NCI-H146 (cell line): ENCODE measurements around the gene GPR179.

ENCODE experiments used
- DNase-seq: peaks from one replicate; lab custom pipeline; 2025; lab: John Stamatoyannopoulos, UW

Gene GPR179, protein sequence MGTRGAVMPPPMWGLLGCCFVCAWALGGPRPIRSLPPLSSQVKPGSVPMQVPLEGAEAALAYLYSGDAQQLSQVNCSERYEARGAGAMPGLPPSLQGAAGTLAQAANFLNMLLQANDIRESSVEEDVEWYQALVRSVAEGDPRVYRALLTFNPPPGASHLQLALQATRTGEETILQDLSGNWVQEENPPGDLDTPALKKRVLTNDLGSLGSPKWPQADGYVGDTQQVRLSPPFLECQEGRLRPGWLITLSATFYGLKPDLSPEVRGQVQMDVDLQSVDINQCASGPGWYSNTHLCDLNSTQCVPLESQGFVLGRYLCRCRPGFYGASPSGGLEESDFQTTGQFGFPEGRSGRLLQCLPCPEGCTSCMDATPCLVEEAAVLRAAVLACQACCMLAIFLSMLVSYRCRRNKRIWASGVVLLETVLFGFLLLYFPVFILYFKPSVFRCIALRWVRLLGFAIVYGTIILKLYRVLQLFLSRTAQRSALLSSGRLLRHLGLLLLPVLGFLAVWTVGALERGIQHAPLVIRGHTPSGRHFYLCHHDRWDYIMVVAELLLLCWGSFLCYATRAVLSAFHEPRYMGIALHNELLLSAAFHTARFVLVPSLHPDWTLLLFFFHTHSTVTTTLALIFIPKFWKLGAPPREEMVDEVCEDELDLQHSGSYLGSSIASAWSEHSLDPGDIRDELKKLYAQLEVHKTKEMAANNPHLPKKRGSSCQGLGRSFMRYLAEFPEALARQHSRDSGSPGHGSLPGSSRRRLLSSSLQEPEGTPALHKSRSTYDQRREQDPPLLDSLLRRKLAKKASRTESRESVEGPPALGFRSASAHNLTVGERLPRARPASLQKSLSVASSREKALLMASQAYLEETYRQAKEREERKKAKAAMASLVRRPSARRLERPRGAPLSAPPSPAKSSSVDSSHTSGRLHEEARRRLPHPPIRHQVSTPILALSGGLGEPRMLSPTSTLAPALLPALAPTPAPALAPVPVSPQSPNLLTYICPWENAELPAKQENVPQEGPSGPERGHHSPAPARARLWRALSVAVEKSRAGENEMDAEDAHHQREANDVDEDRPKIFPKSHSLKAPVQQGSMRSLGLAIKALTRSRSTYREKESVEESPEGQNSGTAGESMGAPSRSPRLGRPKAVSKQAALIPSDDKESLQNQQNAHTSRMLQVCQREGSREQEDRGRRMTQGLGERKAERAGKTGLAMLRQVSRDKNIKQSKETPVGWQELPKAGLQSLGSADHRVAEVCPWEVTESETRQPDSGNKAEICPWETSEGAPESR (N-terminal part only)

DNA sequence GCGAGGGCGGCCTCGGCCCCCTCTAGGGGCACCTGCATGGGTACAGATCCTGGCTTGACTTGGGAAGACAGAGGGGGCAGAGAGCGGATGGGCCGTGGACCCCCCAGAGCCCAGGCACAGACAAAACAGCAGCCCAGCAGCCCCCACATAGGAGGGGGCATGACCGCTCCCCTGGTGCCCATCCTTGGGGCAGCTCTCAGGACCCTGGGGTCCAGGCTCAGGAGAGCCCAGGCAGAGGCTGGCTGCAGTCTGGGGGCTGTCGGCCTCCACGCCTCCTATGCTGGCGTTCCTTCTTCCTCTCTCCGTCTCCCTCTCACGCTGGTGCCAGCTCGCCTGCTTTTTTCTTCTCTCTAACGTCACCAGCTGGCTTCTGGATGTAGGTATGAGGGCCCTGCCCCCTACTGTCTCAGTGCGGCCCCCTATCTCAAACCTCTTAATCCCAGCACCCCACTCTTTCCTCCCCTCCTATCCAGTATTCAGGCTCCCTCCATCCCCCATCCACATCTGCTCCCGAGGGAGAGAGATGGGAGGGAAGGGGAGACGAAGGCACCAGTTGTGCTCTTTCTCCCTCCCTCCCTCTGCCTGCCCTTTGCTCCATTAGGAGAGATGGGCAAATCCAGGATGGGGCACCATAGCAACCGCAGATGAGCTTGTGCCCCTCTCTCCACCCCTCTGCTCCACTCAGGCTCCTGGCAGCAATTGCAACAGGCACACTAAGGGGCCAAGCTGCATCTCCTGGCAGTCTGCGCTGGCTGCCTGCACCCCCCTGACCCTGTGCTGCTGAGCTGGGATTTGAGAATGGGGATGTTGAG lies at the start of gene GPR179:
TSS of gene GPR179 (minus strand) at position 349 of the 812 bp plus-strand sequence. CDS start at position 182, 167 bp downstream.
- DNase-seq = no peak

DNA sequence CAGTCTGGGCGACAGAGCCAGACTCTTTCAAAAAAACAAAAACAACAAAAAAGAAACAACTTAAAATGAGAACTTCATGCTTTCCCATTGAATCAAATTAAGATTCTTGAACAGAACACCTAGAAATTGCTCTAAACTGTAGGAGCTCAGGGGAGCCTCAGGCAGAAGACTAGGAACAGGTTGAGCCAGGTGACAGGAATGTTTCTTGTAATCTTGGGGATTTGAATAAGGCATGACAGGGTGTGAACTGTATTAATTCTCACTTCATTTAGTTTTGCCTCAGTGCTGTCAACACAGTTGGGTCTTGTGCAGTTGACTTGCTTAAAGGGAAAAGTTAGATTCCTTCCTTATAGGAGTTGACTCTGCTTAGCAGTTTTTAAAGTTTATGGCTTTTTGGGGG lies 35.7 kb upstream of the GPR179 start:
- no peak for DNase-seq

DNA sequence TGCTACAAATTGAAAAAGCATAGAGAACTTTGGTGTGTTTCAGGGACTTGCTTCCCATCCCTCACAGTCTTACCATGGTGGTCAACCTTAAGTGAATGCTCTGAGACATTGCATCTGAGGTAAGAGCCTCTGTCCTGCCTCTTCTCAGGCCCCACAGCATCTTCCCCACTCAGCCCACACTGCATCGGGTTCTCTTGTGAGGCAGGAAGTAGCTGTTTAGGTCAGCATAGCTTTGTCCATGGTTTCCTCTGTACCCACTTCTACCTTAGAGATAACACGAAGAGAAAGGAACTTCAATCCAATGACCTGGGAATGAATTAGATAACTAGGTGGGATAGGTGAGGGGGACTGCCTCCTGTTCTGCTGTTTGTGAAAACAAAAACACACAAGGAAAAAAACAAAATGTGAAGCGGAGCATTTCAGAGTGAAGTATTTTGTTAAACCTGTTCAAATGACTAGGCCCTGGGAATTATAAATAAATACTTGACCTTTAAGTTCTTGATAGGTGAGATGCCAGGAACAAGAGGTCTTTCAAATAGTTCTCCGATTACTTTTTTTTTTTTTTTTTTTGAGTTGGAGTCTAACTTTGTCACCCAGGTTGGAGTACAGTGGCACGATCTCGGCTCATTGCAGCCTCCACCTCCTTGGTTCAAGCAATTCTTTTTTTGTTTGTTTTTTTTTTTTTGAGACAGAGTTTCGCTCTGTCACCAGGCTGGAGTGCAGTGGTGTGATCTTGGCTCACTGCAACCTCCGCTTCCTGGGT lies 25.5 kb upstream of the GPR179 start:
- DNase-seq = no peak

DNA sequence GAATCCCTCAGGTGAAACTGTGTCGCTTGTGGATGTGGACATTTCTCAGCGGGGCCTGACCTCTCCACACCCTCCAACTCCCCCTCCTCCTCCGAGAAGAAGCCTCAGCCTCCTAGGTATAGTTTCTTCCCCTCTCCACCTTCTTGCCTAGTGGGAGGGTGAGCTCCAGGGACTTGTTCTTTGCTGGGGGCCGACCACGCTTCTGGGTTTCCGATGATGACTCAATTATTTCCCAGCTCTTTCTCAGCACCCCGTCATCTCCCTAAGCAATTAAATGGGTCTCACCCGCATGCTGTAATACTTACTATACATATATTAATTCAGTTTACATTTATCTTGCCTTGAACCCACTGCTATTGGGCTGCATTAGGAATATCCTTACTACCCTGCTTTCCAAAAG lies 21.0 kb upstream of the GPR179 start:
- no peak for DNase-seq

DNA sequence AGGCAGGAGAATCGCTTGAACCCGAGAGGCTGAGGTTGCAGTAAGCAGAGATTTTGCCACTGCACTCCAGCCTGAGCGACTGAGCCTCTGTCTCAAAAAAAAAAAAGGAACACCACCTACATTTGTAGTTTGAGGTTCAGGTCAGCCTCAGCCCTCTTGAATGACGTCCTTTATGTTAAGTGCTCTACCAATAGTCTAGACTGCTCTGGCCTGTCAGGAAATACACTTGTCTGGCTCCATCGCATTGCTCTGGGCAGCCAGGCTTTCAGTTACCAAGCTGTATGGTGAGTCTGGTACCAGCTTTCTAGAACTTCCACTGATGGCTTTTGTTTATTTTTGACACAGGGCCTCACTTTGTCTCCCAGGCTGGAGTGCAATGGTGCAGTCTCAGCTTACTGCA lies 19.3 kb upstream of the GPR179 start:
- no peak for DNase-seq

DNA sequence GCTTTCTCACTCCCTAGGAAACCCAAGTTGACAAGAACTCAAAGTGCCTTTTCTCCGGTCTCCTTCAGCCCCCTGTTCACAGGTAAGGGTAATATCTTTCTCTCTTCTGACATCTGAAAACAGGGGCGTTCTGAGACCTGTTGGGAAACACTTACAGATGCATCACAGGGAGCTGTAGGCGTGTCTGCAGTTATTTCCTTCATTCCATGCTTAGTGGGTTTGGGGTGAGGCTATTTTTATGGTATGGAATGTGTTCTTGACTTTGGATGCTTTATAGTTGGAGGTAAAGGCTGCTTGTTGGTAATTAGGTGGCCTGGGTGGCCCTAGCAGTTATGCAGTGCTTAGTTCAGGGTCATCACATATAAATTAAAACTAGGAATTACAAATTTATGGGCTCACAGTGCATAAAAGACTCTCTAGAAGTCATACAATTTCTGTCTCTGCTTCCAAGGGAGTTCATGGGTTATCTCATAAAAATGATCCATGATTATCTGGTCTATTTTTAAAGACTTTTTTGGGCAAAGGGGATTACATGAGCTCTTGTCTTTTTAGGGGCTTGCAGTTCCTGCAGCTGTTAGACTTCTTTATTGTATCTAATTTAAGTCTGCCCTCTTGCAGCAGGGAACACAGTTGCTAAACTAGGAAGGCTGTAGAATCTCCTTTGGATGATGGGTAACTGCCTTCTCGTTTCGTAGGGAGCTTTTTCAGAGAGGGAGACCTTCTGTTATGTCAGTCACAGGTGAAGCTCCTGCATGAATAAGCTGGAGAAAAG lies 18.1 kb upstream of the GPR179 start:
- no peak for DNase-seq

DNA sequence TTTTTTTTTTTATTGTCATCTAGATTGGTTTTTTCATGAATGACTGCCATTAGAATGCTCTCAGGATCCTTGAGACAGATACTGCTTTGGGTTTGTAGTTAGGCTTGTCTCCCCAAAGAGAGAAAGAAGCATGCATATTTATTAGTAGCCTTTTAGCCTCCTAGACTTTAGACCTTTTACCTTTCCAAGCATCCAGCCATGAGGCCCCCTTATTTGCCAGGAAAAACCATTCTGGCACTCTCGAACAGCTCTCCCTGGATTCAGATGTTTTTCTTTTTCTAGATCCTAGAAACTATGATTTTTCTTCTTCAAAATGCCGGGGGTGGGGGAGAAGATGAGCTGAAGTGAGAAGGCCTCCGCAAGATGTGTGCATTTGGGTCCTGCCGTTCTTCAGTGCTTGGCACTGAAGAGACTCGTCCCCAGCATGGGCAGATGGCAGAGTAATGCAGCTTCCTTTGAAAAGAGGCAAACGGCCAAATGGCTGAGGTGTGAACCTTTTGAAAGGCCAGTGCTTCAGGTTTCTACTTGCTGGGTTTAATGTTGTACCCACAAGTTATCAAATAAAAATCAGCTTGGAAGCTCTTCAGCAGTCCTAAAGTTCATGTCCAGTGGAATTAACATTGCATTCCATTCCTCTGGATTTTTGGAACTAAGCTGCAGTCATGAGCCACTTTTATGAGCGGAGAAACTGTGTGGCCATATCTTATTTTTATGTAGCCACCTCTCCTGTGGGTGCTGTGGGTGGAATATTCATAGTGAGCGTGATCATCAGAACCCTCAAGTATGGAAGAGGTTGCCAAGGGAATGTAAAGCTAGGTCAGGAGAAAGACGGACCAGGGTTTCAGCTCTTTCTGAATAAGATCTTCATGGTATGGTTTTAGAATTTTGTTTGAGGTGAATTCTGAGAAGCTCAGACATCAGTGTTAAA lies 15.1 kb upstream of the GPR179 start:
- no peak for DNase-seq

DNA sequence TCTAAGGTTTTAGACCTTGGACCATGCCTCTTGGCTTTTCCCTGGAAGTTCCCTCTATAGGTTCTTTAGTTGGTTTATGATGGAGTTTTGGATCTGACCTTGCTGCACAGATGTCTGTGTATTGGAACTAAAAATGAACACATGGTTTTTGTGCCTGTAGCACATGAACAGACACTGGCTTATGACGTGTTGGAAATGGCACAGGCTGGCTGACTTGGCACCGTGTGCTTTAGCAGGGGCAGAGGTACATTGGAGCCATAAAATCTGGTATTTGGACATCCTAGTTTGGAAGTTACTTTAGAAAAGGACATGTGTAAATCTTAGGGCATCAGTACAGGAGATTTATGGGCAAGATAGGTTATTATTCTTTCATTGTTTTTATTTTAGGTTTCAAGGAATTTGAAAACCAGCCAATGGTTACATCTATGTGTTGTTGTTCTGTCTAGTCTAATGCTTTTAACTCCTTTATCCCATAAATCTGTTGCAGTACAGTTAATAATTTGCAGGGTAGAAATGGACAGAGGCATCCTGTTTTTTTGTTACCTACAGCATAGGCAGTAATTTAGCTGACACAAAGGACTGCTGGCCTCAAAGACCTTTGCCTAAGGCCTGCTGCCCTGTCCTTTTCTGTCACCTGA lies 13.8 kb upstream of the GPR179 start:
- DNase-seq = no peak

DNA sequence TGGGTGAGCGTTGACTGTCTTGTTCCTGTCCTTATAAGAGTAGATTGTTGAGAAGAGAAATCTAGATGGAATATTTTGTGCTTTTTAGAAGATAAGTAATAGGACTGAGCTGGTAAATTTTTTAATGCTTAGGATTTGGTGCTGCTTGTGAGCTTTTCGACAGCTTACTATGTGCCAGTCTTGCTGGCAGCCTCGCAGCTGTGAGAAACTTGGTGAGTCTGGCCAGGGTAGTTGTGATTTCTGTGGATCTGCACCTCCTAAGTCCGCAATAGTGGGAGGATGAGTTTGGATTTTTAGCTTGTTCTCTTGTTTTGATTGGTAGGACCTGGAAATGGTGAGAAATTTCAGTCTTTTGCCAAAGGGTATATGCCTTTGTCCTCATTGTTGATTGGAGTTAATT lies 11.5 kb upstream of the GPR179 start:
- no peak for DNase-seq

DNA sequence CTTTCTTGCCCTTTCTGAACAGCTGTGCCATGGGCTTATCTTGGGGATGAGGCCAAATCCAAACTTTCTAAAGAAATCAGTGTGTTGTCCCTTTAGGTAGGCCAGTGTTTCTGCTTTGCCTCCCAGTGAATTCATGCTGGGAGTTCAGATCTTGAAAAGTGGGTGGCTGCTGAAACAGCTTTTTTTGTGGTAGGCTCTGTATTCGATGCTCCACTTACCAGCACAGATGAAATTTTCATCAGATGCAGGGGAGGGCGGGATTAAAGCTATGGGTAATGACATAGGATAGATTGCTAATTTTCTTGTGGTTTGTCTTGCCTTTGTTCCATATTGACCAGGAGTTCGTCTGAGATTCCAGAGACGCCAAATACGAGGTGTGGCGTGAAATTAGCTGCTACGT lies 10.7 kb upstream of the GPR179 start:
- DNase-seq = no peak

DNA sequence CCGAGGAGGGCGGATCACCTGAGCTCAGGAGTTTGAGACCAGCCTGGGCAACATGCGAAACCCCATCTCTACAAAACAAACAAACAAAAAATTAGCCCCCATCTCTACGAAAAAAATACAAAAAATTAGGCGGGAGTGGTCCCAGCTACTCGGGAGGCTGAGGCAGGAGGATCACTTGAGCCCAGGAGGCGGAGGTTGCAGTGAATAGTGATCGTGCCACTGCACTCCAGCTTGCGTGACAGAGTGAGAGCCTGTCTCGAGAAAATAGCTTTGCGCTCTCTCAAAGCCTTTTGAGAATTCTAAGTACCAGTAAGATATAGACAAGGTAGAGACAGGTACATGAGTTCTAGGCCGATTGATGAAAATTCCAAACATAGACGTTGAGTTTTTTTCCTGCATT lies 9.9 kb upstream of the GPR179 start:
- DNase-seq = no peak

DNA sequence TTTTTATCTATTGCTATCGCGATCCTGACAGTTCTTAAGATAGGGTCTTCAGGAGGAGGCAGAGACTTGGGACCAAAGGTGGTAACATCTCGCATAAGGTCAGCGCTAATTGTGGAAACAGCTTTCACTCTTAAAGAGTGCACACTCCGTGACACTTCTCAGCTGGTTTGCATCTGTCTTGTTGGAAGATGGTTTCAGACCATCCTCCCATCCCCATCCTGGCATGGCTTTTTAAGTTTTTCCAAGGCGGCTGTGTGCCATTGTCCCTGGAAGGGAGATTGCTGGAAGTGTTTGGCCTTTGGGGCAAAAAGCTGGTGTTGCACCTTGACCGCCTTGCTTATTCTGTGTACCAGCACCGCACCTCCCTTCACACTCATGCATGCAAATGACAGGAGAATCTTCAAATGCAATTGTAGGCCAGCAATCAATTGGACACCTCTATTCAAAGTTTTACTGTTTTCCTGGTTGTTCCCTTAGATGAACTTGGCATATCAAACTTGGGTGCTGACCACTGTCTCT lies 9.4 kb upstream of the GPR179 start:
- no peak for DNase-seq

DNA sequence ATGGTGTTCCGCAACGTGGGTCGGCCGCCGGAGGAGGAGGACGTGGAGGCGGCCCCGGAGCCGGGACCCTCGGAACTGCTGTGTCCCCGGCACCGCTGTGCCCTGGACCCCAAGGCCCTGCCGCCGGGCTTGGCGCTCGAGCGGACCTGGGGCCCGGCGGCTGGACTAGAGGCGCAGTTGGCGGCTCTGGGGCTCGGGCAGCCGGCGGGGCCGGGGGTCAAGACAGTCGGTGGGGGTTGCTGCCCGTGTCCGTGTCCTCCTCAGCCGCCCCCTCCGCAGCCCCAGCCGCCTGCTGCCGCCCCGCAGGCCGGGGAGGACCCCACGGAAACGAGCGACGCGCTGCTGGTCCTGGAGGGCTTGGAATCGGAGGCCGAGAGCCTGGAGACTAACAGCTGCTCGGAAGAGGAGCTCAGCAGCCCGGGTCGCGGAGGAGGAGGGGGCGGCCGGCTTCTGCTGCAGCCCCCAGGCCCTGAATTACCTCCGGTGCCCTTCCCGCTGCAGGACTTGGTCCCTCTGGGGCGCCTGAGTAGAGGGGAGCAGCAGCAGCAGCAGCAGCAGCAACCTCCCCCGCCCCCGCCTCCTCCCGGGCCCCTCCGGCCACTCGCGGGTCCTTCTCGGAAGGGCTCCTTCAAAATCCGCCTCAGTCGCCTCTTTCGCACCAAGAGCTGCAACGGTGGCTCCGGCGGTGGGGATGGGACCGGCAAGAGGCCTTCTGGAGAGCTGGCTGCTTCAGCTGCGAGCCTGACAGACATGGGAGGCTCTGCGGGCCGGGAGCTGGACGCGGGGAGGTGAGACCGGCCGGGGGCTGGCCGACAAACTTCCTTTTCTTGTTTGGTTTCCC lies 8.7 kb upstream of the GPR179 start:
- DNase-seq = peak; percentile 38

DNA sequence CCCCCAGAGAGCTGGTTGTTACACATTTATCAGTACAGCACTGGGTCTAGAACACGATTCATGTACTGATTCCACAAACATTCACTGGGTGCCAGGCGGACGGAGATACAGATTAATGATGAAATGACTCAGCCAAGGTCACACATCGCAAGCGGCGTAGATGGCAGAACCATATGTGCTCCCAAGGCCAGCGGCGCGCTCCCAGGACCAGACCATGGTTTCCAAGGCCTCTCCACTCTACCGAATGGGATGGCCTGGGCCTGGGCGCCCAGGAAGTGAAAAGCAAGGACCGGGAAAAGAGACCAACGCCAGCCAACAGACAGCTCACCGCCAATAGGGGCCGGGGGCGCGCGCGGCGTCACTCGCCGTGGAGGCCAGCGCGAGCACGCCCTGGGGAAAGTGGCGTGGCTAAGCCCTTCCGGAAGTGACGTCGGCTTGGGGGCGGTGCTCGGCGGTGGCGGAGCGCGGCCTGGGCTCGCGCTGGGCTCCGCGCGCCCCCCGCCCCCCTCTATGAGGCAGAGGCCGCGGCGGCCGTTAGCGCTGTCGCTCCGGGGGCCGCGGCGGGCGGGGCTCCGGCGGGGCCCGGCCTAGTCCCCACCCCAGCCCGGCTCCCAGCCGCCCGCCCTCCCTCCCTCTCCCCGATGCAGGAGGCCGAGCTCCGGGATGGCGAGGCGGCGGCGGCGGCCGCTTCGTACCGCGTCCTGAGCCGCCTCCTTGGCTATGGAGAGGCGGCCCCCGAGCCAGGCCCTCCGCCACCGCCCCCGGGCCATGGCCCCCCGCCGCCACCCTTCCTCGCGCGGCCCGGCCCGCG lies 7.9 kb upstream of the GPR179 start, which contains the start of gene SOCS7:
TSS of gene SOCS7 (plus strand) at position 433 of the 811 bp plus-strand sequence. CDS start at position 642, 209 bp downstream.
- peak; percentile 94 for DNase-seq

DNA sequence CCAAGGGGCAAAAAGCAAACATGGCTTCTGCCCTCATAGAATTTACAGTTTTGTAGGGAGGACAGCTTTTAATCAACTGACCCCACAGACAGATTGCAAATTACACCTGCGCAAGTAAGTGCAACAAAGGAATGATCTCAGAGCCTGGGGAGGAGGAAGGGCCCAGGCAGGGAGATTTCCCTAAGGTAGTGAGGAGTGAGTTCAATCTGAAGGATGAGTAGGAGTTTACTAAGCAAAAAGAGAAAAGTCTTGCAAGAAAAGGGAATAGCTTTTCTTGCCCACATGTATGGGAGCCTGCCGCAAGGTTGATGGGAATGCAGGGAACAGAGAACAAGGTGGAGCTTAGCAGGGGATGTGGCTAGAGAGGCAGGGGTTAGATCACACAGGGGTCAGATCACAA lies 6.3 kb upstream of the GPR179 start:
- no peak for DNase-seq

DNA sequence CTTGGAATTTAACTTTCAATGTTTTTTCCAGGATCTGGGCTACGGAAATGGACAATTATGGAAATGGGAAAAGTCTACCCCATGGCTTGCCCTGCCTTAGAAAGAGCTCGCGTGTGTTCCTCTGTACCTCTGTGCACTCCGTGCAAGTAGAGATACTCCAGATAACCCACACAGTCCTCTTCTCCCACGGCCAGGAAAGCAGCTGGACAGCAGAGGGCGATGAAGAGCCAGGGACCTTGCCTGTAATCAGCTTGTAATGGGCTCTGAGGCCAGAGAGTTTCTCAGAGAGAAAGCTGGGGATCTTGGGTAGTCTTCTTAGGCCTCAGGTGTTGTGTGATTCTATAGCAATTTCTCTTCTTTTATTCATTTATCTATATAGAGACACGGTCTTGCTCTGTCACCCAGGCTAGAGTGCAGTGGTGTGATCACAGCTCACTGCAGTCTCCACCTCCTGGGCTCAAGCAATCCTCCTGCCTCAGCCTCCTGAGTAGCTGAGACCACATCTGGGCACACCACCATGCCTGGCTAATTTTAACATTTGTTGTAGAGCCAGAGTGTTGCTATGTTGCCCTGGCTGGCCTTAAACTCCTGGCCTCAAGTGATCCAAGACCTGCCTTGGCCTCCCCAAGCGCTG lies 5.5 kb upstream of the GPR179 start:
- DNase-seq = peak; percentile 78
